ENCODE data around the gene RAB3D.
A peak's percentile ranks its signal among the peaks of the same experiment; 100 is the strongest.

RAB3D gene

GRCh38 chr19:11373885-11374432, 34.5 kb upstream of the RAB3D start:
- H3K4me3 ChIP-seq (ENCODE audit: low read depth, low read length), result peak overlapping the region; percentile 75
- TF ChIP-seq CTCF (IDR thresholded peaks at IDR 0.05; ENCODE audit: borderline replicate concordance, insufficient read depth, low read depth, low read length), result no peak

GRCh38 chr19:11373166-11373884, 33.9 kb upstream of the RAB3D start:
- no peak overlapping the region for H3K4me3 ChIP-seq (ENCODE audit: low read depth, low read length)
- TF ChIP-seq CTCF (IDR thresholded peaks at IDR 0.05; ENCODE audit: borderline replicate concordance, insufficient read depth, low read depth, low read length), result no peak

DNA sequence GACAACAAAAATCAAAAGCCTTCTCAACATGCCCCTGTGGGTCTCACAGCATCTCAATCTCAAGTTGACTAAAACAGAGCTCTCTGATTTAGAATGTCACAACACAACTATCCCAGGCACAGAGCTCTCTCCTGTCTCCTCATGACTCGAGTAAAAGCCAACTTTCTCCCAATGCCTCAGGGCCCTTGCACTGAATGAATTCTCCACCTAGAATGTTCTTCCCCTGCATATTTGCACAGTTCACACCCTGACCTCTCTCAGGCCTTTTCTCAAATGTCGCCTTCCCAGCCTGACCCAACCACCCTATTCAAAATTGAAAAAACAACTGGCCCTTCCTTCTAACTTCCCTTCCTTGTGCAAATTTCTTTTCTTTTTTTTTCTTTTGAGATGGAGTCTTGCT, 31.3 kb upstream of the RAB3D start:
- no peak for TF ChIP-seq CTCF (IDR thresholded peaks at IDR 0.05; ENCODE audit: borderline replicate concordance, insufficient read depth, low read depth, low read length)
- H3K4me3 ChIP-seq (ENCODE audit: low read depth, low read length), result no peak overlapping the region

DNA sequence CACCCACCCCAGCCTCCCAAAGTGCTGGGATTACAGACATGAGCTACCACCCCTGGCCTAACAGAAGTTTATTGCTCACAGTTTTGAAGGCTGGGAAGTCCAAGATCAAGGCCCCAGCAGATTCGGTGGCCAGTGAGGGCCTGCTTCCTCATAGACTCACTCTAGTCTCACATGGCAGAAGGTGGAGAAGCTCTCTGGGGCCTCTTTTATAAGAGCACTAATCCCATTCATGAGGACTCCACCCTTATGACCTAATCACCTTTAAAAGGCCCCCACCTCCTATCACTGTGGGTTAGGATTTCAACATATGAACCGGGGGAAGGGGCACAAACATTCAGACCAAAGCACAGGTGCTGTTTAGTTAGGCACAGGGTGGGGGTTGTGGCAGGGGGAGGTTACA, 28.1 kb upstream of the RAB3D start:
- TF ChIP-seq CTCF (IDR thresholded peaks at IDR 0.05; ENCODE audit: borderline replicate concordance, insufficient read depth, low read depth, low read length), result no peak
- H3K4me3 ChIP-seq (ENCODE audit: low read depth, low read length), result no peak overlapping the region

- no peak overlapping the region for H3K4me3 ChIP-seq (ENCODE audit: low read depth, low read length)
- no peak for TF ChIP-seq CTCF (IDR thresholded peaks at IDR 0.05; ENCODE audit: borderline replicate concordance, insufficient read depth, low read depth, low read length)
Observed at GRCh38 chr19:11365557-11366117, 26.2 kb upstream of the RAB3D start.

- TF ChIP-seq CTCF (IDR thresholded peaks at IDR 0.05; ENCODE audit: borderline replicate concordance, insufficient read depth, low read depth, low read length), result no peak
- H3K4me3 ChIP-seq (ENCODE audit: low read depth, low read length), result no peak overlapping the region
Observed at GRCh38 chr19:11364935-11365334, 25.5 kb upstream of the RAB3D start.

Measured in GM12875 (cell line).